ENCODE measurements around the gene SUSD3.

The SUSD3 gene

DNA sequence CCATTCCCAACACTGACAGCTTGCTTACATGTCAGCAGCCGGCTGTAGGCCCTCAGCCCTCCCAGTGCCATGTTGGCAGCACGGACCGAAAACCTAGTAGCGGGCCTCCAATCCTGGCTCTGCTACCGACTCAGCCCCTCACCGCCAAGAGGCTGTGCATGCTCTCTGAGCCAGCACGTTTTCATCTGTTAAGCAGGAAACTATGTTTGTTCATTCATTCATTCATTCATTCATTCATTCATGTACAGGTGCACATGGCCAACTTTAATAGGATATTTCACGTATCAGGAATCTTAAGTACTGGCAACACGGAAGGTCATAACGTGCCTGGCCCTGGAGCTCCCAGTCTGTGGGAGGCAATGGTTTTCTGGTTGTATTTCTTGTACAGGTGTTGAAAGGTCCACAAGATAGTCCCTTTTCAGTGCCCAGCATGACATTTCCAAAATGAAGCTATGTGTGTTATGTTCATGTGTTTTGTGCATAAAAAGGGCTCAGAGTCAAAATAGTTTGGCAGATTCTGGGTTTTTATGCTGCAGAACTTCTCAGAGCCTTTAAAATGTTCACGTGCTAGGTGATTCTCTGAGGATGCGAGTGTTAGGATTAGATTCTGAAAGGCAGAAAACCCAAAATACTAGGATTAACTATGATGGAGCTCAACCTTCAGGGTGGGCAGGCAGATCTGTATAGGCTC, 17.7 kb downstream of the SUSD3 start:
- no peak overlapping the region for H3K4me3 ChIP-seq (ENCODE audit: low read depth, low read length)
- no peak for DNase-seq (ENCODE audit: low read depth)
- TF ChIP-seq, protein P1, sequence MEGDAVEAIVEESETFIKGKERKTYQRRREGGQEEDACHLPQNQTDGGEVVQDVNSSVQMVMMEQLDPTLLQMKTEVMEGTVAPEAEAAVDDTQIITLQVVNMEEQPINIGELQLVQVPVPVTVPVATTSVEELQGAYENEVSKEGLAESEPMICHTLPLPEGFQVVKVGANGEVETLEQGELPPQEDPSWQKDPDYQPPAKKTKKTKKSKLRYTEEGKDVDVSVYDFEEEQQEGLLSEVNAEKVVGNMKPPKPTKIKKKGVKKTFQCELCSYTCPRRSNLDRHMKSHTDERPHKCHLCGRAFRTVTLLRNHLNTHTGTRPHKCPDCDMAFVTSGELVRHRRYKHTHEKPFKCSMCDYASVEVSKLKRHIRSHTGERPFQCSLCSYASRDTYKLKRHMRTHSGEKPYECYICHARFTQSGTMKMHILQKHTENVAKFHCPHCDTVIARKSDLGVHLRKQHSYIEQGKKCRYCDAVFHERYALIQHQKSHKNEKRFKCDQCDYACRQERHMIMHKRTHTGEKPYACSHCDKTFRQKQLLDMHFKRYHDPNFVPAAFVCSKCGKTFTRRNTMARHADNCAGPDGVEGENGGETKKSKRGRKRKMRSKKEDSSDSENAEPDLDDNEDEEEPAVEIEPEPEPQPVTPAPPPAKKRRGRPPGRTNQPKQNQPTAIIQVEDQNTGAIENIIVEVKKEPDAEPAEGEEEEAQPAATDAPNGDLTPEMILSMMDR (IDR thresholded peaks at IDR 0.05; ENCODE audit: low read depth, low read length, missing control alignments), result no peak

DNA sequence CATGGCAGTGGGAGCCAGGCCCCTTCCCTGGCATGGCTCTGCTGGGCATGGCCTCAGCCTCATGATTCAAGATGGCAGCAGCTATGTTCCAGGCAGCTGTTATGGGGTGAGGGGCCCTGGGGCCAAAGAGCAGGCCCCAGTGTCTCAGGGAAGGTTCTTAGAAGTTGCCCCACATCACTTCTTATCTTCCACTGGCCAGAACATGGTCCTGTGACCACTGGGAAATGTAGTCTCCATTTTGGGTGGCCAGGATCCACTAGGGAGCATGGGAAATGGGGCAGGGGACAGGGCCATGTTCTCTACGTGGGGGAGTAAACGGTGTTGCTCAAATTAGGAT, 18.3 kb downstream of the SUSD3 start:
- TF ChIP-seq, protein P1 (IDR thresholded peaks at IDR 0.05; ENCODE audit: low read depth, low read length, missing control alignments), result no peak
- H3K4me3 ChIP-seq (ENCODE audit: low read depth, low read length), result no peak overlapping the region
- DNase-seq (ENCODE audit: low read depth), result no peak

DNA sequence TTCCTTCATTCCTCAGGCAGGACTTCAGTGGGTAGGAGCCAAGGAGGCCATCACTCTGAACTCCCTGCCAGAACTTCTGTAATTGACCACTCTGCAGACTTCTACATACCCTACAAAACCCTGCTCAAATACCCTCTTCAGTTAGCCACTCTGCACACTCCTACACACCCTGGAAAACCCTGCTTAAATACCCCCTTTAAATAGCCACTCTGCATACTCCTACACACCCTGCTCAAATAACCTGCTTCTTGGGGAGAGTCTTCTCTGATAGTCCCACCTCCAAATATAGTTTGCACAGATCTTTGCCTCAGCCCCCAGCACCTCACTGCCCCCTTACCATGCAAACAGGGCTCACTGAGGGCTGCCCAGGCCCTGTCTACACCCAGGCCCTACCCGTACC, 18.9 kb downstream of the SUSD3 start:
- DNase-seq (ENCODE audit: low read depth), result no peak
- no peak overlapping the region for H3K4me3 ChIP-seq (ENCODE audit: low read depth, low read length)
- TF ChIP-seq, protein P1 (IDR thresholded peaks at IDR 0.05; ENCODE audit: low read depth, low read length, missing control alignments), result no peak

DNA sequence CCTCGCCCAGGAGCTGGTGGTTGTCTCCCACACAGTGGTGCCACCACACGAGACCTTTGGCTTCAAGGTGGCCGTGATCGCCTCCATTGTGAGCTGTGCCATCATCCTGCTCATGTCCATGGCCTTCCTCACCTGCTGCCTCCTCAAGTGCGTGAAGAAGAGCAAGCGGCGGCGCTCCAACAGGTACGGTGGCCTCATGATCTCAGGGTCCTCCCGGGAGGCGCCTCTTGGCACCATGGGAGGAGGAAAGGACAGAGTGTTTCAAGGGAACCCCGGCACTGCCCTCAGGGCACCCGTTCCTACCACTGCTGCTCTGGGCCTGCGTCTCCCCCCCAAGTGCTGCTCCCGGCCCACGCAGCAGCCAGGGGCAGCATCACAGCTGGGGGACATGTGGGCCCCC, 19.3 kb downstream of the SUSD3 start:
- no peak overlapping the region for H3K4me3 ChIP-seq (ENCODE audit: low read depth, low read length)
- no peak for DNase-seq (ENCODE audit: low read depth)
- TF ChIP-seq, protein P1 (IDR thresholded peaks at IDR 0.05; ENCODE audit: low read depth, low read length, missing control alignments), result no peak

DNA sequence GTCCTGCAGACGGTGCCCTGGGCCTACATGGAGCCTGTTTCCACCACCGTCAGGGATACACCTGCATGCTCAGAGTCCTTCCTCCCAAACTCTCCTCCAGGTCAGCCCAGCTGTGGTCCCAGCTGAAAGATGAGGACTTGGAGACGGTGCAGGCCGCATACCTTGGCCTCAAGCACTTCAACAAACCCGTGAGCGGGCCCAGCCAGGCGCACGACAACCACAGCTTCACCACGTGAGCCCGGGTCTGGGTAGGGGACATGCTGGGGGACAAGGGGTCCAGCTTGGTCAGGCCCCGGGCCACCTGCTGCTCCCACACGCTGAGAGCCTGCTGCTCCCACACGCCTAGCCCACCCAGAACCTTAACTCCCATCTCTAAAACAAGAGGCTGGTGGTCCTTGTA, 20.9 kb downstream of the SUSD3 start:
- DNase-seq (ENCODE audit: low read depth), result no peak
- TF ChIP-seq, protein P1 (IDR thresholded peaks at IDR 0.05; ENCODE audit: low read depth, low read length, missing control alignments), result no peak
- H3K4me3 ChIP-seq (ENCODE audit: low read depth, low read length), result no peak overlapping the region

DNA sequence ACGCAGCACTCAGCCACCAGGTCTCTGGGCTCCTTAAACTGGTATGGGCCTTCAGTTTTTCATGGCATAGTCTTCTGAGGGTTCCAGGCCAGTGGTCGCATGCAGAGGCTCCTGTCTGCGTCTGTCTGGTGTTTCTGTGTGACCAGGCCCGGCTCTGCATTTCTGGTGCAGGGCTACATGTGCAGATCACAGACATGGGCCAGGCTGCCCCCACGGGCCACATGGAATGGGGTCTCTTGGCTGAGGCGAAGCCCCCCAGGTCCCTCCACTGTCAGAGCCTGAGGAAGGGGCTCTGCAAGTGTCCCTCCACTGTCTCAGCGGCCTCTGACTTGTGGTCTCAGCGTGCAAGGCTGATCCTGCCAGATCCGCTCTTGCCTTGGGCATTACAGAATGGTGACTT, 21.9 kb downstream of the SUSD3 start:
- H3K4me3 ChIP-seq (ENCODE audit: low read depth, low read length), result no peak overlapping the region
- TF ChIP-seq, protein P1 (IDR thresholded peaks at IDR 0.05; ENCODE audit: low read depth, low read length, missing control alignments), result no peak
- DNase-seq (ENCODE audit: low read depth), result no peak

DNA sequence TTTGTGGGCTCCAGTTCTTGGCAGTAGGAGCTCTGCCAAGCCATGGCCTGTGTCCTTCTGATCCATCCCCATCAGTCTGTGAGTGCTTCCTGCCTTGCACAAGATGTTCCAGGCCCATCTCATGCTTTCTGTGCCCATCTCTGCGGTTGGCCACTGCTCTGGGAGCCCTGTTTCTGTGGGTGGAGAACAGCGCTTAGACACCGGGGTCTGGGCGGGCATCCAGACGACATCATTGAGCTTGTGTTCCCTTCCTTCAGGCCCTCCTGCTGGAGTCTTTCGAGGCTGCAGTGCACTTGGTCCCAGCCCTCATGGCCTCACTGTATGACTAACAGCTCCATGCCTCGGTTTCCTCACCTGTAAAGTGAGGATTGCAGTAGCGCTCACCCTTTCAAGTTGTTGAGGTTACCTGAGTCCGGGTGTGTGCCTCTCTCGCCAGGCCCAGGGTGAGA, 22.6 kb downstream of the SUSD3 start:
- no peak overlapping the region for H3K4me3 ChIP-seq (ENCODE audit: low read depth, low read length)
- TF ChIP-seq, protein P1 (IDR thresholded peaks at IDR 0.05; ENCODE audit: low read depth, low read length, missing control alignments), result no peak
- DNase-seq (ENCODE audit: low read depth), result no peak
